Peyer's patch (tissue), 4 donors: ENCODE measurements around the gene NGEF. TPM values are rescaled to one million over a fixed set of nuclear protein-coding genes. Genes with fewer than 3 reads are reported as not detected.

ENCODE experiments used
- DNase-seq, 3 donors: peaks; one replicate each; pipeline ENCODE4 v3.0.0-alpha.2; 2017 to 2019
- H3K27ac ChIP-seq, 4 donors: fragments of 200-600 bp; sonication (generic); one replicate each; pipeline ENCODE4 v1.5.1; 2016 to 2019
- H3K27me3 ChIP-seq, 2 donors: fragments of 200-600 bp; sonication (generic); one replicate each; pipeline ENCODE4 v1.5.1; 2019
- H3K36me3 ChIP-seq, 3 donors: fragments of 200-600 bp; sonication (generic); one replicate each; pipeline ENCODE4 v1.5.1; 2016 to 2019
- H3K4me1 ChIP-seq, 4 donors: fragments of 200-600 bp; sonication (generic); one replicate each; pipeline ENCODE4 v1.5.1; 2016 to 2019
- H3K4me3 ChIP-seq, 4 donors: fragments of 200-600 bp; sonication (generic); 1 replicate in 3 of 4; 2 replicates in 1 of 4; pipeline ENCODE4 v1.5.1; 2016 to 2019; ENCODE audit warnings: mild to moderate bottlenecking in 1 of 4
- H3K9me3 ChIP-seq, 4 donors: fragments of 200-600 bp; sonication (generic); one replicate each; pipeline ENCODE4 v1.5.1; 2016 to 2019; ENCODE audit warnings: mild to moderate bottlenecking in 1 of 4
- POLR2A ChIP-seq, 2 donors: fragments of 450-650 bp; IDR thresholded peaks; one replicate each; pipeline ENCODE4 v1.5.1; 2017; ENCODE audit warnings: antibody characterized with exemption in 2 of 2, mild to moderate bottlenecking in 2 of 2, moderate library complexity in 2 of 2
- total RNA-seq, 4 donors: library from RNA; depleted of rRNA; stranded (reverse); fragments of >200 nt; gene quantifications; one replicate each; pipeline ENCODE4 v1.1.0, GENCODE V29; 2016
- TF ChIP-seq, protein P1 (sequence below), 6 experiments: fragments of 450-650 bp in 4 of 6; fragments of 200-600 bp in 2 of 6; sonication (generic) in 1 of 6; IDR thresholded peaks; one replicate each; pipeline ENCODE4 v1.5.1; 2017 to 2019; ENCODE audit warnings: antibody characterized with exemption in 6 of 6, mild to moderate bottlenecking in 3 of 6, moderate library complexity in 1 of 6

The NGEF gene
- total RNA-seq, 4 donors from 2014 or later = 54.5 to 116 (median 98.1) TPM

DNA sequence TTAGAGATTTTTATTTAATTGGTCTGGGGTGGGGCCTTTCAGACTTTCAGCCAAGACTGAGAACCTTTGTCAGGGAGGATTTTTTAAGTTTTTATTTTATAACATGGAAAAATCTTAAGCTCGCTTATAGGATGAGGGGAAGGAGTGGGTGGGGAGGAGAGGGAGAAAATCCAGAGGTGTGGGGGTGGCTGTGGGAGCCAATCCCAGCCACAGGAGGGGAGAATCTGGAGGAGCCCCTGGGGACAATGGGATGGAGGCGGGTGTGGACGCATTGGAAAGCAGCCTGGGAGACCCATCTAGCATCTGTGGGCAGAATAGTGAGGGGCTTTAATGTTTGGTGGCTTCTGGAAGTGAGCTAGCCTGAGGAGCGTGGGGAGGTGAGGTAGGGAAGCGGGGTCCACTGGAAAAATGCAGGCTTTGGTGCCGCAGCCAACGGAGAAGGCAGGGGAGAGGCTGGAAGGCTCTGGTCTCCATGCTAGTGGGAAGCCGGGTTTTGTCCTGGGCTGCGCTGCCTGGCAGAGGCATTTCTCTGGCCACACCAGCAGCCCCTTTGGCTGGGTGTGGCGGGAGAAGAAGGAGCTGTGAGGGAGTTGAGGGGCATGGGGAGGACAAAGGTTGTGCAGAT, 35.6 kb upstream of the NGEF start:
- Histone ChIP-seq H3K4me3 (no peak overlapping the region), H3K27ac (no peak overlapping the region), H3K27me3 (no peaks in the 10 kb centered on the region), H3K36me3 (no peaks in the 10 kb centered on the region), H3K4me1 (peaks cover 0 to under 1% (median 0%) of the 10 kb centered on the region in 4 donors), H3K9me3 (no peaks in the 10 kb centered on the region)
- TF ChIP-seq, protein P1, sequence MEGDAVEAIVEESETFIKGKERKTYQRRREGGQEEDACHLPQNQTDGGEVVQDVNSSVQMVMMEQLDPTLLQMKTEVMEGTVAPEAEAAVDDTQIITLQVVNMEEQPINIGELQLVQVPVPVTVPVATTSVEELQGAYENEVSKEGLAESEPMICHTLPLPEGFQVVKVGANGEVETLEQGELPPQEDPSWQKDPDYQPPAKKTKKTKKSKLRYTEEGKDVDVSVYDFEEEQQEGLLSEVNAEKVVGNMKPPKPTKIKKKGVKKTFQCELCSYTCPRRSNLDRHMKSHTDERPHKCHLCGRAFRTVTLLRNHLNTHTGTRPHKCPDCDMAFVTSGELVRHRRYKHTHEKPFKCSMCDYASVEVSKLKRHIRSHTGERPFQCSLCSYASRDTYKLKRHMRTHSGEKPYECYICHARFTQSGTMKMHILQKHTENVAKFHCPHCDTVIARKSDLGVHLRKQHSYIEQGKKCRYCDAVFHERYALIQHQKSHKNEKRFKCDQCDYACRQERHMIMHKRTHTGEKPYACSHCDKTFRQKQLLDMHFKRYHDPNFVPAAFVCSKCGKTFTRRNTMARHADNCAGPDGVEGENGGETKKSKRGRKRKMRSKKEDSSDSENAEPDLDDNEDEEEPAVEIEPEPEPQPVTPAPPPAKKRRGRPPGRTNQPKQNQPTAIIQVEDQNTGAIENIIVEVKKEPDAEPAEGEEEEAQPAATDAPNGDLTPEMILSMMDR (IDR thresholded peaks at IDR 0.05) = no peak
- no peak for TF ChIP-seq POLR2A (IDR thresholded peaks at IDR 0.05)
- DNase-seq = no peak

GRCh38 chr2:233047667-233048066, 34.6 kb upstream of the NGEF start:
- TF ChIP-seq POLR2A (IDR thresholded peaks at IDR 0.05) = no peak
- TF ChIP-seq, protein P1 (IDR thresholded peaks at IDR 0.05) = no peak
- no peak for DNase-seq
- H3K4me3 ChIP-seq = no peak overlapping the region

DNA sequence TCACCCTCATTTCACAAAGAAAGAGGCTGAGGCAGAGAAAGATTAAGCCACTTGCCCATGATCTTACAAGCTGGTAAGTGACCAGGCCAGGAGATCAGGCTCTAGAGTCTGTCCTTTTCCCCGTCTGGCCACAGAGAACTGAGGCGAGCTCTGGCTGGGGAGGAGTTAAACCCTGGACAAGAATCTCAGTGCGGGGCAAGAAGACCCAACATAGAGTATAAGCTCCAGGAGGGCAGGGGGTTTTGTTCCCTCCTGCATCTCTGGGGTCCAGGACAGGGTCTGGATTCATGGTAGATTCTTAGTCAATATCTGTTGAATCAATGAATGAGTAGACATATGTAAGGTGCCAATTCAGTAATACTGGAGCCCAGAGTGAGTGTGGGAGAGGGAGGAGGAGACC, 34.1 kb upstream of the NGEF start:
- TF ChIP-seq, protein P1 (IDR thresholded peaks at IDR 0.05) = no peak
- no peak for TF ChIP-seq POLR2A (IDR thresholded peaks at IDR 0.05)
- Histone ChIP-seq H3K27ac (no peak overlapping the region), H3K36me3 (no peaks in the 10 kb centered on the region), H3K27me3 (no peaks in the 10 kb centered on the region), H3K4me3 (no peak overlapping the region), H3K4me1 (no peaks in the 10 kb centered on the region), H3K9me3 (no peaks in the 10 kb centered on the region)
- no peak for DNase-seq

More at GRCh38 chr2:233047667-233048066, 34.6 kb upstream of the NGEF start:
- no peaks in the 10 kb centered on the region for H3K27me3 ChIP-seq
- H3K27ac ChIP-seq = no peak overlapping the region
- H3K9me3 ChIP-seq = no peaks in the 10 kb centered on the region
- H3K4me1 ChIP-seq = no peaks in the 10 kb centered on the region
- H3K36me3 ChIP-seq = no peaks in the 10 kb centered on the region

DNA sequence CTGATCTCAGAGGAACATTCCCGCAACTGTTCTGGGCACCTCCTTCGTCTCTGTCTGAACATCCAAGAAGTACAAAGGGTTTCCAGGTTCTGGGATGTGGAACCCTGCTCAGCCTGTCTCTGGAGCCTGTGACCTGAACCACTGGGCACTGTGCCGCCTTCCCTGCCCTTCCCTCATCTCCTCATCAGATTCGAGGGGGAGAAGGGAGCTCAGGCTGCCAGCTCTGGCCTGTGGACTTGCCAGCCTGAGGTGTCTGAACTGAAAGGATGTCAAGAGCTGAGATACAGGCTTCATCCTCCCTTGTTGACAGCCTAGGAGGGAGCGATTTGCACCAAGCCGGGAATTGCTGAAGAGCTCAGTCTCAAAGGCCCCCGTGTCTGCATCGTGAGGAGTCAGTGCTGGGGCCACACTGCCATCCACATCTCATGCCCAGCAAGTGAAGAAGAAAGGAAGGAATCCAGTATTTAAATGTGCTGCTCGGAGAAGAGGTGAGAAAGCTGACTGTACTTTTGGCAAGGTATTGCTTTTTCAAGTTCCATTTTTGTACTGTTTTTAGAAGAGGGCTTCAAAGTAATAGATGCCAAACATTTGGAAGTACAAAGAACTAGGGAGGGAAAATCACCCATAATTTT, 32.0 kb upstream of the NGEF start:
- no peaks in the 10 kb centered on the region for H3K4me1 ChIP-seq
- H3K27me3 ChIP-seq = no peaks in the 10 kb centered on the region
- no peak overlapping the region for H3K27ac ChIP-seq
- no peak for TF ChIP-seq POLR2A (IDR thresholded peaks at IDR 0.05)
- TF ChIP-seq, protein P1 (IDR thresholded peaks at IDR 0.05) = no peak
- no peaks in the 10 kb centered on the region for H3K9me3 ChIP-seq
- no peak overlapping the region for H3K4me3 ChIP-seq
- H3K36me3 ChIP-seq = no peaks in the 10 kb centered on the region
- DNase-seq = no peak

- DNase-seq = no peak
- H3K4me1 ChIP-seq = no peaks in the 10 kb centered on the region
- no peaks in the 10 kb centered on the region for H3K9me3 ChIP-seq
- no peaks in the 10 kb centered on the region for H3K27me3 ChIP-seq
- TF ChIP-seq, protein P1 (IDR thresholded peaks at IDR 0.05) = no peak
- TF ChIP-seq POLR2A (IDR thresholded peaks at IDR 0.05) = no peak
- H3K4me3 ChIP-seq = no peak overlapping the region
- H3K27ac ChIP-seq = no peak overlapping the region
- H3K36me3 ChIP-seq = no peaks in the 10 kb centered on the region
Observed at GRCh38 chr2:233042549-233042948, 29.5 kb upstream of the NGEF start.
